ENCODE results near the gene SMAD6. TPM values are rescaled to one million over a fixed set of nuclear protein-coding genes. Genes with fewer than 3 reads are reported as not detected.

The SMAD6 gene
- total and polyA plus RNA-seq, 10 of the 15 experiments (the other 5 are each of a cell fraction or from before 2014, with no cell fraction given) = under 0.01 to 0.10 (median 0.03) TPM; not detected in 7

DNA sequence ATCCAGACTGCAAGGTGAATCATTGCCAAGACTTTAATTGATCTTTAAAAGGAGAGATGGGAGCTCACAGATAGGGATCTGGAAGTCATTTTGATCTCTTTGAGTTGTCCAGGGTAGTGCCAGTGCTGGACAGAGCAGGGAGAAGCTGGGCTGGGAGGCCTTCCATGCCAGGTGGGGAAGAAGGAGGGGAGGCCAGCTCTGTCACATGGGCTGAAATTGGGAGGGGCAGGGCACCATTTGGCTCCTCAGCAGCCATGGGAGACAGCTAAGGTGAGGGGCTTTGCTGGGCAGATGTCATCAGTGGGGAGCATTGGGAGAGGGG lies 23.4 kb downstream of the SMAD6 start:
- no peak overlapping the region for H3K27ac ChIP-seq (ENCODE audit: control insufficient read depth, insufficient read depth)
- no peaks in the 10 kb centered on the region for H3K4me1 ChIP-seq (ENCODE audit: control insufficient read depth, insufficient read depth, low read length)
- no peaks in the 10 kb centered on the region; a peak in 2 of 4 replicates for H3K27me3 ChIP-seq (replicated peaks in 1 of 2; ENCODE audit: control insufficient read depth in 2 of 2, insufficient read depth in 2 of 2, low read length in 1 of 2)
- BruUV-seq (replicated peaks) = no TSS peak
- ChIA-PET POLR2A (no interaction called here), RAD21 (ENCODE audit: unreplicated experiment) (no interaction called here), SMC1A (ENCODE audit: uncharacterized antibody, unreplicated experiment) (no interaction called here), CTCF (interaction anchor here (0.6 to 1.0 kb wide), 3 partner anchors 11 to 124 kb away, joined by 3 to 5 read pairs (median 4); no protein-coding TSS in a partner anchor)
- H3K9ac ChIP-seq (ENCODE audit: control insufficient read depth, insufficient read depth, low read length) = no peak overlapping the region
- DNase-seq (ENCODE audit: low read depth, low spot score) (no peak), ATAC-seq (no peak), FAIRE-seq (no peak)
- no peaks in the 10 kb centered on the region for H3K36me3 ChIP-seq (ENCODE audit: control insufficient read depth in 2 of 2, insufficient read depth in 2 of 2, low read length in 1 of 2)
- no peak overlapping the region for H3K4me2 ChIP-seq (ENCODE audit: control insufficient read depth, insufficient read depth)
- no peaks in the 10 kb centered on the region for H3K79me2 ChIP-seq (ENCODE audit: control insufficient read depth, insufficient read depth, low read length)
- no peak overlapping the region for H2AFZ ChIP-seq (ENCODE audit: control insufficient read depth, low read depth, low read length)
- H3K4me3 ChIP-seq = no peak overlapping the region
- intact Hi-C loops (cut with micrococcal nuclease; ENCODE audit: unreplicated experiment) = no loop called here
- in situ Hi-C loops (cut with MboI) = no loop called here
- no peaks in the 10 kb centered on the region for H4K20me1 ChIP-seq (ENCODE audit: control insufficient read depth, insufficient read depth)
- no peaks in the 10 kb centered on the region for H3K9me3 ChIP-seq (replicated peaks; ENCODE audit: control insufficient read depth, insufficient read depth, low read length)
- TF ChIP-seq IKZF2 (IDR thresholded peaks at IDR 0.05) = no peak
- TF ChIP-seq CREB1 (IDR thresholded peaks at IDR 0.05; ENCODE audit: low read depth) = no peak
- no peak for TF ChIP-seq SIX5 (IDR thresholded peaks at IDR 0.05; ENCODE audit: low read depth, low read length, severe bottlenecking)
- no peak for TF ChIP-seq ZBTB33 (IDR thresholded peaks at IDR 0.05)
- TF ChIP-seq IRF4 (IDR thresholded peaks at IDR 0.05; ENCODE audit: low read depth, low read length) = no peak
- no peak for TF ChIP-seq NR2C1 (IDR thresholded peaks at IDR 0.05)
- TF ChIP-seq ZSCAN29 (IDR thresholded peaks at IDR 0.05) = no peak
- TF ChIP-seq ZNF384 (IDR thresholded peaks at IDR 0.05; ENCODE audit: borderline replicate concordance, low read depth, low read length) = no peak
- no peak for TF ChIP-seq ZNF24 (IDR thresholded peaks at IDR 0.05)
- TF ChIP-seq, protein P1, sequence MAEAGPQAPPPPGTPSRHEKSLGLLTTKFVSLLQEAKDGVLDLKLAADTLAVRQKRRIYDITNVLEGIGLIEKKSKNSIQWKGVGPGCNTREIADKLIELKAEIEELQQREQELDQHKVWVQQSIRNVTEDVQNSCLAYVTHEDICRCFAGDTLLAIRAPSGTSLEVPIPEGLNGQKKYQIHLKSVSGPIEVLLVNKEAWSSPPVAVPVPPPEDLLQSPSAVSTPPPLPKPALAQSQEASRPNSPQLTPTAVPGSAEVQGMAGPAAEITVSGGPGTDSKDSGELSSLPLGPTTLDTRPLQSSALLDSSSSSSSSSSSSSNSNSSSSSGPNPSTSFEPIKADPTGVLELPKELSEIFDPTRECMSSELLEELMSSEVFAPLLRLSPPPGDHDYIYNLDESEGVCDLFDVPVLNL (IDR thresholded peaks at IDR 0.05; ENCODE audit: low read depth, low read length) = no peak
- TF ChIP-seq NFYA (IDR thresholded peaks at IDR 0.05; ENCODE audit: borderline replicate concordance, low read depth, low read length) = no peak
- no peak for TF ChIP-seq IRF5 (IDR thresholded peaks at IDR 0.05; ENCODE audit: borderline replicate concordance)
- no peak for TF ChIP-seq CHD2 (IDR thresholded peaks at IDR 0.05; ENCODE audit: borderline replicate concordance, low read depth, low read length)
- no peak for TF ChIP-seq CREM (IDR thresholded peaks at IDR 0.05; ENCODE audit: low read depth)

Data from GM12878 (cell line).